Upper lobe of left lung (tissue), 6 donors: ENCODE results near the gene OBSCN. TPM values are rescaled to one million over a fixed set of nuclear protein-coding genes. Genes with fewer than 3 reads are reported as not detected.

Experiments
- ATAC-seq, 2 donors: fragments of 200-7000 bp; cut with Tn5 transposase; one replicate each; pipeline ENCODE4 v1.9.1; 2022; ENCODE audit warnings: mild to moderate bottlenecking in 2 of 2, moderate library complexity in 2 of 2; ENCODE audit not compliant: low FRiP score in 2 of 2
- DNase-seq, 2 donors: peaks; one replicate each; pipeline ENCODE4 v3.0.0-alpha.2; 2019 to 2020
- H3K27ac ChIP-seq, 4 donors: fragments of 200-600 bp; sonication (generic); one replicate each; pipeline ENCODE4 v1.5.1; 2016 to 2019
- H3K27me3 ChIP-seq, 4 donors: fragments of 200-600 bp; sonication (generic); one replicate each; pipeline ENCODE4 v1.5.1; 2017 to 2019
- H3K36me3 ChIP-seq, 4 donors: fragments of 200-600 bp; sonication (generic); one replicate each; pipeline ENCODE4 v1.5.1; 2016 to 2019
- H3K4me1 ChIP-seq, 4 donors: fragments of 200-600 bp; sonication (generic); one replicate each; pipeline ENCODE4 v1.5.1; 2018 to 2019
- H3K4me3 ChIP-seq, 4 donors: fragments of 200-600 bp; sonication (generic); one replicate each; pipeline ENCODE4 v1.5.1; 2017 to 2019; ENCODE audit warnings: mild to moderate bottlenecking in 2 of 4, moderate library complexity in 1 of 4
- H3K9me3 ChIP-seq, 4 donors: fragments of 200-600 bp; sonication (generic); one replicate each; pipeline ENCODE4 v1.5.1; 2018 to 2019
- CTCF ChIP-seq, 6 experiments: fragments of 450-650 bp in 4 of 6; fragments of 200-600 bp in 2 of 6; sonication (generic) in 2 of 6; IDR thresholded peaks; one replicate each; pipeline ENCODE4 v1.5.1; 2016 to 2019; ENCODE audit warnings: antibody characterized with exemption in 6 of 6
- EP300 ChIP-seq, 4 donors: sonication (generic); formaldehyde crosslinking; IDR thresholded peaks; one replicate each; pipeline ENCODE4 v1.5.1; 2017; ENCODE audit warnings: antibody characterized with exemption in 4 of 4, control low read depth in 2 of 4
- POLR2A ChIP-seq, 4 donors: fragments of 450-650 bp; IDR thresholded peaks; one replicate each; pipeline ENCODE4 v1.5.1; 2016 to 2017; ENCODE audit warnings: antibody characterized with exemption in 4 of 4, mild to moderate bottlenecking in 2 of 4
- POLR2AphosphoS5 ChIP-seq, 2 donors: sonication (generic); formaldehyde crosslinking; IDR thresholded peaks; one replicate each; pipeline ENCODE4 v1.5.1; 2017; ENCODE audit warnings: antibody characterized with exemption in 2 of 2
- WGBS, 2 donors: methylation state at CpG; one replicate each; pipeline ENCODE4 v1.1.5; 2017 to 2018; 5-methylcytosine and 5-hydroxymethylcytosine counted together
- total RNA-seq, 6 donors: library from RNA; depleted of rRNA in 4 of 6; stranded (reverse); fragments of >200 nt in 4 of 6; gene quantifications; one replicate each; pipeline versions ENCODE4 v1.1.0 to v1.2.1, GENCODE V29; 2016 to 2021
- donor health status: DM: no; HTN: no; CAD: no; lungs with moderate emphysema.
- donor health status: DM: no; HTN: yes; CAD: no; lungs with severe emphysema.

OBSCN gene
- total RNA-seq, 6 donors from 2014 or later = 15.7 to 160 (median 47.0) TPM

GRCh38 chr1:228261706-228262105, 53.9 kb downstream of the OBSCN start:
- H3K27me3 ChIP-seq = no peaks in the 10 kb centered on the region
- no peak for ATAC-seq
- peaks cover 0 to 8% (median 0%) of the 10 kb centered on the region in 4 donors for H3K9me3 ChIP-seq
- no peak overlapping the region for H3K27ac ChIP-seq
- no peaks in the 10 kb centered on the region for H3K4me1 ChIP-seq
- peaks cover 0 to 15% (median 7%) of the 10 kb centered on the region in 4 donors for H3K36me3 ChIP-seq
- no peak overlapping the region for H3K4me3 ChIP-seq
- 52 to 86% methylated on average over 1 of the region's 1 CpG for WGBS, 2 donors
- DNase-seq = no peak
- no peak for TF ChIP-seq POLR2A (IDR thresholded peaks at IDR 0.05)

GRCh38 chr1:228262475-228262874, 54.6 kb downstream of the OBSCN start:
- ATAC-seq = no peak

GRCh38 chr1:228263636-228264035, 55.8 kb downstream of the OBSCN start:
- H3K27ac ChIP-seq = no peak overlapping the region
- peaks cover 0 to 15% (median 7%) of the 10 kb centered on the region in 4 donors for H3K36me3 ChIP-seq
- ATAC-seq (peak; percentile 9 to 28), DNase-seq (peak in 1 of 2 donors; percentile 69)
- 89% methylated on average over 9 to 10 of the region's 10 CpGs for WGBS, 2 donors
- H3K27me3 ChIP-seq = no peaks in the 10 kb centered on the region
- H3K4me1 ChIP-seq = no peaks in the 10 kb centered on the region
- peaks cover 0 to 8% (median 0%) of the 10 kb centered on the region in 4 donors for H3K9me3 ChIP-seq
- H3K4me3 ChIP-seq = no peak overlapping the region
- TF ChIP-seq EP300 (IDR thresholded peaks at IDR 0.05) (no peak), POLR2AphosphoS5 (IDR thresholded peaks at IDR 0.05) (no peak), CTCF (IDR thresholded peaks at IDR 0.05) (no peak), POLR2A (IDR thresholded peaks at IDR 0.05) (no peak)

More at GRCh38 chr1:228262475-228262874, 54.6 kb downstream of the OBSCN start:
- no peak for DNase-seq
- no peak overlapping the region for H3K27ac ChIP-seq
- H3K27me3 ChIP-seq = no peaks in the 10 kb centered on the region
- H3K4me3 ChIP-seq = no peak overlapping the region
- WGBS, 2 donors = 100% methylated on average over 1 of the region's 1 CpG
- peaks cover 0 to 10% (median 5%) of the 10 kb centered on the region in 4 donors for H3K36me3 ChIP-seq
- H3K9me3 ChIP-seq = peaks cover 0 to 8% (median 0%) of the 10 kb centered on the region in 4 donors
- TF ChIP-seq EP300 (IDR thresholded peaks at IDR 0.05) = no peak
- TF ChIP-seq CTCF (IDR thresholded peaks at IDR 0.05) = no peak
- no peak for TF ChIP-seq POLR2A (IDR thresholded peaks at IDR 0.05)
- TF ChIP-seq POLR2AphosphoS5 (IDR thresholded peaks at IDR 0.05) = no peak
- H3K4me1 ChIP-seq = no peaks in the 10 kb centered on the region

GRCh38 chr1:228264090-228264829, 56.4 kb downstream of the OBSCN start:
- no peaks in the 10 kb centered on the region for H3K4me1 ChIP-seq
- H3K4me3 ChIP-seq = no peak overlapping the region
- ATAC-seq (no peak), DNase-seq (peak in 1 of 2 donors; percentile 76)
- no peaks in the 10 kb centered on the region for H3K27me3 ChIP-seq
- peaks cover 0 to 8% (median 0%) of the 10 kb centered on the region in 4 donors for H3K9me3 ChIP-seq
- no peak for TF ChIP-seq EP300 (IDR thresholded peaks at IDR 0.05)
- H3K36me3 ChIP-seq = peaks cover 0 to 15% (median 7%) of the 10 kb centered on the region in 4 donors
- 88 to 90% methylated on average over 9 to 24 of the region's 24 CpGs for WGBS, 2 donors
- no peak overlapping the region for H3K27ac ChIP-seq

GRCh38 chr1:228265167-228265566, 57.3 kb downstream of the OBSCN start:
- H3K36me3 ChIP-seq = peaks cover 0 to 11% (median 4%) of the 10 kb centered on the region in 4 donors
- H3K9me3 ChIP-seq = peaks cover 0 to 8% (median 0%) of the 10 kb centered on the region in 4 donors
- no peak overlapping the region for H3K27ac ChIP-seq
- no peak overlapping the region for H3K4me3 ChIP-seq
- ATAC-seq (no peak), DNase-seq (no peak)
- no peaks in the 10 kb centered on the region for H3K27me3 ChIP-seq
- H3K4me1 ChIP-seq = no peaks in the 10 kb centered on the region
- TF ChIP-seq POLR2A (IDR thresholded peaks at IDR 0.05) (no peak), POLR2AphosphoS5 (IDR thresholded peaks at IDR 0.05) (no peak), CTCF (IDR thresholded peaks at IDR 0.05) (no peak), EP300 (IDR thresholded peaks at IDR 0.05) (no peak)
